Head of caudate nucleus (tissue), 42 donors: ENCODE results near the gene PIEZO1.

Source experiments
- DNase-seq, 42 donors: peaks; one replicate each; pipeline versions ENCODE4 v3.0.0 to v3.0.0-alpha.2; 2020 to 2021; ENCODE audit warnings: mixed read lengths in 7 of 42
- intact Hi-C: fragments of 100-400 bp; cut with DNase I; formaldehyde crosslinking; loops from one replicate; pipeline ENCODE4 v1.15.0; 2022

The PIEZO1 gene

DNA sequence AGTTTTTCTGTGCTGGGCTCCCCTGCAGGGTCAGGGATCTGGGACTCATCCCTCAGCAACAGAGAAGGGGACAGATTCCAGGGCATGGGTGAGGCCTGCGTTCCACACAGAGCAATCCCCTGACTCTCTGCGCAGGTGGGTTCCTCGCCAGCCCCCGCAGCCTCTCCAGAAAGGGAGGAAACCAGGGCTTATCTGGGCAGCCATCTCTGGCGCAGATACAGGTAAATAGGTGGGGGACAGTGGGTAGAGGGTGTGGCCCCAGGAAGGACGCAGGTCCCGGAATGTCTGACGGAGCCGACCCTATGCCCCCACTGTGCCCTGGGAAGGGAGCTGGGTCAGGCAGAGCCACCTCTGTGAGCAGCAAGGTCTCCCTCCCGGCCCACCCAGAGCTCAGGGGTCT is 23.2 kb downstream of the PIEZO1 start:
- intact Hi-C loops: no loop called here

GRCh38 chr16:88761143-88761534 is 23.9 kb downstream of the PIEZO1 start:
- DNase-seq: no peak
- intact Hi-C loops: no loop called here

More for the DNA sequence above, 23.2 kb downstream of the PIEZO1 start:
- DNase-seq: no peak

DNA sequence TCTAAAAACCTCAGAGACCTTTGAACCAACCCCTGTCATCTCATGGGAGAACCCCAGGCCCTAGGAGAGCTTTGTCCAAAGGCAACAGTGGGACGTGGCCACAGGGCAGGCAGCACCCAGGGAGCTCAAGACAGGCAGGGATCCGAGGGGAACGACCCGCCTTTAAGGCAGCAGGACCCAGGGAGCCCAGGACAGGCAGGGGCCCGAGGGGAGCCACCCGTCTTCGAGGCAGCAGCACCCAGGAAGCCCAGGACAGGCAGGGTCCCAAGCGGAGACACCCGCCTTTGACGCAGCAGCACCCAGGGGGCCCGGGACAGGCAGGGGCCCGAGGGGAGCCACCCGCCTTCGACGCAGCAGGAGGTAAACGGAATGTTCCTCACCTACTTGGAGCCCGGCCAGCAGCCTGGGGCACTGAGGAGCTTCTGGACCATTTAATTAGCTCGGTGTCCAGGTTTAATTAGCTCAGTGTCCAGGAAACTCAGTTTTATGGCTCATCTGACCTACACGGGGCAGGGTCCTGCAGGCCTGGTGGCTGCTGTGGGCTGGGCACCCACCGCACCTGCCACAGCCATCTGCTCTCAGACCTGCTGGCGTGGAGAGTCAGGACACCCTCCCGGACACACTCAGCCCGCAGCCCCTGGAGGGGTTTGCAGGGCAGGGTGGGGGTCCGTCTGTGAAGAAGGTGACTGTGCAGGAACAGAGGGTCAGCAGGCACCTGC is 24.4 kb downstream of the PIEZO1 start:
- DNase-seq: no peak

DNA sequence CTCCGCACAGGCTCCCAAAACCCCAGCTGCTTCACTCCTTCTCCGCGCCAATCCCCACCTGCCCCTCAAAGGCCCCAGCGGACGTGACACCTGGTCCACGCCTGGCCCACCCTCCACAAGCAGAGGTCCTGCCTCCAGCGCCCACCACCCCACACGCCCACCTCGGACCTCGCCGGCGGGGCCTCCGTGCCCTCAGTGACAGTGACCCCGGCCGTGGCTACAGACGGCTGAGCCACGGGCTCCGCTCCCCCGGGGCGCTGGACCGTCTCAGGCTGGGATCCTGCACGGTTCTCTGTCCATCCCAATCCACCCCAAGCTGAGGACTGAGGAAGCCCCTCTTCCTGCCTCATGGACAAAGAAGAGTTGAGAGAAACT is 25.1 kb downstream of the PIEZO1 start:
- intact Hi-C loops: no loop called here

More for the DNA sequence above, 24.4 kb downstream of the PIEZO1 start:
- intact Hi-C loops: no loop called here

GRCh38 chr16:88759245-88759975 is 25.6 kb downstream of the PIEZO1 start:
- DNase-seq: no peak
- intact Hi-C loops: no loop called here

More for the DNA sequence above, 25.1 kb downstream of the PIEZO1 start:
- DNase-seq: no peak

DNA sequence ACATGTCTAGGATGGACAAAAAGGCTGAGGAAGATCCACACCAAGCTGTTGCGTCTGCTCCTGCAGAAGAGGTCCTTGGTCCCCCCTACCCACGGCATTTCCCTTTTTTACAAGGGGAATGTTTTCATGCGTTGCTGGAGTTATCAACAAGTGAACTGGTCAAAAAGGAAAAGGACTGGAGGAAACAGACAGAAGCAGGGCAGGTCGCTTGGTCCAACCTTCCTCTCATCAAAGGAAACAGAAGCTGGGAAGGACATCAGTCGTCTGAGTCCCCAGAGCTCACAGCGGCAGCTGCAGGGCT is 26.1 kb downstream of the PIEZO1 start:
- intact Hi-C loops: no loop called here
- no peak for DNase-seq

GRCh38 chr16:88758227-88758943 is 26.6 kb downstream of the PIEZO1 start:
- DNase-seq: no peak
- intact Hi-C loops: no loop called here

DNA sequence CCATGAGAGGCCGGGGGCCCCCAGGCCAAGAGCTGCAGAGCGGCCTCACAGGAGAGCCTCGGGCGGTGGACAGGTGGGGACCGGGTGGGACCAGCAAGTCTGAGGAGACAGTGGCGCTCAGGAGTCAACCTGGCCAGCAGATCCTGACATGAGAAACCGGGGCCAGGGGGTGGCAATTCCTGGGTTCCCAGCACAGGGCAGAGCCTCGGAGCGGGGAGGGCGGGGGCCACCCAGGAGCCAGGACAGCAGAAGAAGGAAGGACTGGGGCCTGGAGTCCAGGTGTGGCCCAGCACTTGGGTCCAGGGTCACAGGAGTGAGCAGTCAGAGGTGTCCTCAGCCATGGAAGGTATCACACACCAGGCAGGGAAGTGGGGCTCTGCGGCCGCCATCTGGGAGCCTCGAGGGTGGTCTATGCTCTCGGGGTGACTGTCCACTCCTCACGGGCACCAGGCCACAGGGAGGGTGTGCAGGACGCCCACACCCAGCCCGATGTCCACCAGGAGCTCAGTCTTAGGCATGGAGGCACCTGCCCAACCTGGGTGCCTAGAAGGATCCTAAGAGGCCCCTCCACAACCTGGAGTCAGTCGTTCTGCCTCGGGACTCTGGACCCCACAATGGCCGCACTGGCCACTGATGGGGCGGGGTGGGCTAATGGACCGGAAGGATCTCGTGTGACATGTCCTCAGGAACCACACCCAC is 29.1 kb downstream of the PIEZO1 start:
- intact Hi-C loops: no loop called here
- no peak for DNase-seq

DNA sequence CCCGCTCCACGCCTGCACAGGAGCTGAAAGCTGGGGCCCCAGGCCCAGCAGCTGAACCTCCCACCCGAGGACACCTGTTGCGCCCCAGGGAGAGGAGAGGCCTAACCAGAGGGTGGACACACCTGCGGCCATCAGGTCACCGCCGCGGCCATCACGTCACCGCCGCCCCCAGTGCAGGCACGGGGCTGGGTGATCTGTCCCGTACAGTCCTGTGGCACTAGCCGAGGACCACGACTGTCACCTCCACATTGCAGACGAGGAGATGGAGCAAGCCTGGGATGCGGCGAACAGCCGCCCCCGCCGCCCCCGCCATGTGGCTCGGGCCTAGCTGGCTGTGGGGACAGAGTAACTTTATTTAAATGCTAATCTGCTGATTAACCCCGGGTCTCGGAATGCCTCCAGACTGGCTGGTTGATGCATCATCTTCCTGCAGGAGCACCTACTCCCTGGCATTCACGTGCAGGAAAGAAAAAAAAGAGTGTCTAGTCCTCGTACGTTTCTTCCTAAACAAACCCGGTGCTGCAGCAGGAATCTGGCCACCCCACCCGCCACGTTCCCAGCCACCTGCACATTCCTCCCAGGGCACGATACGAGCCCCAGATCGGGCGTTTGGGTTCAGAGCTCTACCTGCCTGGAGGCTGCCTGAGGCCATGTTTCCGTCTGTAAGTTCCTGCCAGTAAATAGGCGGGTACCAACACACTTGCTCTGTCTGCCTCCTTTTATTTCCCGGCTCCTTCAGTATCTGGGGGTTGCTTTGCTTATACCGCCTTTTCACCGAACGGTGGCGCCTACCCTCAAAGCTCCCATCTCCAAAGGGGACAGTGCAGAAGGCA is 29.9 kb downstream of the PIEZO1 start:
- DNase-seq: peak in 20 of 42 donors; percentile 26 to 71 (median 43)
- intact Hi-C loops: no loop called here

DNA sequence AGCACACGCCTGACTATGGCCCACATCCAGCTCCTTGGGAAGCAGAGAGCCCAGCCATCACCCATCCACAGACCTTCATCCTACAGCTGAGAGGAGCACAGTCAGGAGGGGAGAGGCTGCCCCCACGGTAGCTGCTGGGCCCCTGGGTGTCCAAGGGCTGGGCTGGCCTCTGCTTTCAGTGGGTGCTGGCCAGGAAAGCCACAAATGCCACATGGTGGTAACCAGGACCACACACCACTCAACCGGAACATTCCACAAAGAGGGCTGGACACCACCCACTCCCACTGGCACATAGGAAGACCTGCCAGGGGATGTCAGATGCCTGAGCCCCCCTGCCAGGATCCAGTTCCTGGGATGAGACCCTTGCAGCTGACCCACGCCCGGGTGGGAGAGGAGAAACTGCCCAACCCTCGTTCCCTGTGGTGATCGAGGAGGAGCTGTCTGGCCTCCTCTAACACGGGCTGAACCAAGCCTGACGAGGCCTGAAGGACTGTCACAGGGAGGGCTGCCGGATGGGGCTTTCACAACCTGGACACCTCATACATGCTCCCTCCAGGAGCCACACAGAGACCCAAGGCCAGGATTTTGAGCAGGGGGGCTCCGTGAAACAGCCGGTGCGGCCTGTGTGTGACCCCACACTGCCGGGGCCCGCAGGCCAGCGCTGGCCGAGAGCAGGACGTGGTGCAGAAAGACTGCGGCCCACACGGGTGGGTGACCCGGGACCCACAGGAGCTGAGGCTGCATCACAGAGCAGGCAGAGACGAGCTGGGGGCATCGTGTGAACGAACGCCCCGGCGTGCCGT is 30.7 kb downstream of the PIEZO1 start:
- DNase-seq: no peak
- intact Hi-C loops: no loop called here

- intact Hi-C loops: no loop called here
- DNase-seq: no peak
These were observed 31.4 kb downstream of the PIEZO1 start for GRCh38 chr16:88753602-88754001.

DNA sequence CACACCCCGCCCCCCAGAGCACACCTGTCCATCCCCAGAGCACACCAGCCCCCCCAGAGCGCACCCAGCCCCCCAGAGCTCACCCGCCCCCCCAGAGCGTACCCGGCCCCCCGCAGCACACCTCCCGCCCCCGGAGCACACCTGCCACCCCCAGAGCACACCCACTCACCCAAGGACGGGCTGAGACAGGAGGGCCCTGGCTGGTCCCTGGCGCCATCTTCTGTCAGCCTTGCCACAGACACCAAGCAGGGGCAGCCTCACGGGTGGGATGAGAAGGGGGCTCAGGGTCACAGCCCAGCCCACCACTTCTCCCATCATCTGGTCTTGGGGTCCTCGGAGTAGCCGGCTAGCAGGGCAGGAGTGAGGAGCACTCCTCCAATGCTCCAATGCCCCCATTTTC is 31.8 kb downstream of the PIEZO1 start:
- intact Hi-C loops: no loop called here

DNA sequence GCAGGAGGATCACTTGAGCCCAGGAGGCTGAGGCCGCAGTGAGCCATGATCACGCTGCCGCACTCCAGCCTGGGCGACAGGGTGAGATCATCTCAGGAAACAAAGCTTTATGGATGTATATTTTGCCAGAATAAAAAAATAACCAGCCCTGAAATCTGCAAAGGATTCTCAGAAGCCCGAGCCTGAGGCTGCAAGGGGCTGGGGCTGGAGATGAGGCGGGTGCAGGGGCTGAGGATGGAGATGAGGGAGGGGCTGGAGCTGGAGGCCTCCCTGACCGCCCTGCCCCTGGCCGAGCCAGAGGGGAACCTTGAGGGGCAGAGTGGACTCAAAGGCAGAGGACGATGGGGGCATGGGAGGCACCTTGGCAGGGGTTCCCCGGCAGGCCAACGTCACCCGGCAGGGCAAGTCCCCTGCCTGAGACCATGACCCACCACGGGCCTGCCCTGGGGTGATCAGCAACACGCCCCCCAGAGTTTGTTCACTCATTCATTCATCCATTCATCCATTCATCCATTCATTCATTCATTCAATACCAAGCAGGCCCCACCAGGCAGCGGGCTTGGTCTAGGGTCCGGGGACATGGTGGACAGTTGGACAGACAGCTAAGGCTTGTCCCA is 32.5 kb downstream of the PIEZO1 start:
- DNase-seq: no peak
- intact Hi-C loops: no loop called here

More for the DNA sequence above, 31.8 kb downstream of the PIEZO1 start:
- DNase-seq: no peak

DNA sequence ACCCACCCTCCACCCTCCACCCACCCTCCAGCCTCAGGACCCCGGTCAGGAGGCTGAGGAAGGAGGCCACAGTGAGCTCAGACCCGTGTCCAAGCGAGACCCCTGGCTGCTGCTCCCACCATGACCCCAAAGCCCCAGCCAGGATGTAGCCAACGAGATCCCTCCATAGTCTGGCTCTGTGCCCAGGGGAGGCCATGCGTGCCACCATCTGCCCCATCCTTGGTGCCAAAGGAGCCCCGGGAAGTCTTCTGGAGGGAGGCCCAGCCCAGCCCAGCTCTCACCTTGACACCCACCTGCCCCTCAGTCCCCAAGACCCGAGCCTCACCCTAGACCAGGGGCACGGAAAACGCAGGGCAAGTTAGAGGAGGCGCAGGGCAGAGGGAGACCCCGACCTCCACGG is 34.2 kb downstream of the PIEZO1 start:
- no peak for DNase-seq
- intact Hi-C loops: no loop called here

GRCh38 chr16:88749358-88749757 is 35.7 kb downstream of the PIEZO1 start:
- intact Hi-C loops: no loop called here
- DNase-seq: no peak

DNA sequence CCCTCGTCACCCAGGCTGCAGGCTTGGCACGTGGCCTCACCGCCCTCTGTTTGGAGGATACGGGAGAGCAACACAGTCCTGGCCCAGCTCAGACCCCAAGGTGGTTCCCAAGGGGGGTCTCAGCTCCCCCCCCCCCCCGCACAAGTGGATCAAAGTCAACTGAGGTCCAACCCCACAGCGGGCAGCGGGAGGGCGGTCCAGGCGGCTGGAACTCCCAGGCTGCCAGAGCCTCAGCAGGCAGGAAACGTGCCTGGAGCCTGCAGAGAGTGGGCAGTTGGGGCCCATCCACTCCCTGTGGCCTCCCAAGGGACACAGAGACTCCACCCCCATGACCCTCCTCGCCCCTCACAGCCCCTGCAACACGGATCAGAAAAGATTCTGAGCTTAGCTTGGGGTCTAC is 36.7 kb downstream of the PIEZO1 start:
- intact Hi-C loops: no loop called here
- no peak for DNase-seq

DNA sequence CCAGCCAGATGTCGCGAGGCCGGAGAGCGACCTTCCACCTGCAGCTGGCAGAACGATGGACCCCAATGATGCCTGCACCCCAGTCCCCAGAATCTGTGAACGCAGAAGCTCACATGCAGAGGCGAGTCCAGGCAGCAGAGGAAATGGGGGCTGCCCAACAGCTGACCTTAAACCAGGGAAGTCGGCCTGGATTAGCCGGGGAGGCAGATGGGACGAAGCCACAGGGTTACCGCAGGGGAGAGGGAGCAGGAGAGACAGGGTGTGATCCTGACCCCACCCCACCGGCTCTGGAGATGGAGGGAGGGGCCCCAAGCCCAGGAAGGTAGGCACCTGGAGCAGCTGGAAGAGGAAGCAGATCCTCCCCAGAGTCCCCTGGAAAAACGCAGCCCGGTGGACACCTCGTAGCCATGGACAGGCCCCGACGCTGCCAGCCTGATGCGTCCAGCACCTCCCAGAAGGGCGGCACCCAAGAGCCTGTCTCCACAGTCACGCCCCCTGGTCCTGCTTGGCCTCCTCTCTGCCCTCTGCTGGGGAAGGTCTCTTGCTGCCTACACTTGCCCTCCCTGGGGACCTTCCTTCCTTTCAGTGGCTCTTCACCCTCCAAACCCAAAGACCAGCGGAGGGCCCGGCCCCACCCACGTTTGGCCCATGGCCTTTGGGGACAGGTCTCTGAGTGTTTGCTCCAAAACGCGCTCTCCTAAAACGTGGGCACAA is 37.3 kb downstream of the PIEZO1 start:
- DNase-seq: no peak
- intact Hi-C loops: no loop called here
